GM19467 (cell line): ENCODE measurements around the gene PDCD1LG2.
A peak's percentile ranks its signal among the peaks of the same experiment; 100 is the strongest.
"Not testable (repeated sequence)": the region's sequence is repeated elsewhere in the genome, so short reads cannot be mapped to it uniquely, and the experiment has no call there.

ENCODE experiments used
- ATAC-seq: cut with Tn5 transposase; IDR thresholded peaks from one replicate; pipeline ENCODE4 v1.9.1; 2021; ENCODE audit warnings: mild to moderate bottlenecking, moderate library complexity; ENCODE audit not compliant: unreplicated experiment

The PDCD1LG2 gene

GRCh38 chr9:5493679-5494511 is 16.4 kb upstream of the PDCD1LG2 start:
- ATAC-seq, result peak; percentile 86

- ATAC-seq, result not testable (repeated sequence)
Measured at GRCh38 chr9:5494765-5495164, 15.6 kb upstream of the PDCD1LG2 start.

DNA sequence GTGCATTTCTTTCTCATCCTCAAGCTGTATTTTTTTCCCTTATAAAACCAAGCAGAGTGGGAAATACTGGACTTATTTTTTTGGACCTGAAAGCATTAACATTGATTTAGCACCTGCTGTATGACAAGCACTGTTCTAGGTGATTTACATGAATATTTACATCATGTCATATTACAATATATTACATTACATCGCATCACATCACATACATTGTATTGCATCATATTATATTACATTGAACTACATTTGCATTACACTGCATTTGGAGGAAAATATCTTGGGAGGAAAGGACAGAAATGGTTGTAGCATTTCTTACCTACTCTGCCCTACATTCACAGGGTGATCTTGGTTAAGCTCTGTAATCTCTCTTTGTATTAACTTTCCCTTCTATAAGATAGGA is 11.2 kb upstream of the PDCD1LG2 start:
- no peak for ATAC-seq

- ATAC-seq, result no peak
Measured at GRCh38 chr9:5499889-5500398, 10.4 kb upstream of the PDCD1LG2 start.

DNA sequence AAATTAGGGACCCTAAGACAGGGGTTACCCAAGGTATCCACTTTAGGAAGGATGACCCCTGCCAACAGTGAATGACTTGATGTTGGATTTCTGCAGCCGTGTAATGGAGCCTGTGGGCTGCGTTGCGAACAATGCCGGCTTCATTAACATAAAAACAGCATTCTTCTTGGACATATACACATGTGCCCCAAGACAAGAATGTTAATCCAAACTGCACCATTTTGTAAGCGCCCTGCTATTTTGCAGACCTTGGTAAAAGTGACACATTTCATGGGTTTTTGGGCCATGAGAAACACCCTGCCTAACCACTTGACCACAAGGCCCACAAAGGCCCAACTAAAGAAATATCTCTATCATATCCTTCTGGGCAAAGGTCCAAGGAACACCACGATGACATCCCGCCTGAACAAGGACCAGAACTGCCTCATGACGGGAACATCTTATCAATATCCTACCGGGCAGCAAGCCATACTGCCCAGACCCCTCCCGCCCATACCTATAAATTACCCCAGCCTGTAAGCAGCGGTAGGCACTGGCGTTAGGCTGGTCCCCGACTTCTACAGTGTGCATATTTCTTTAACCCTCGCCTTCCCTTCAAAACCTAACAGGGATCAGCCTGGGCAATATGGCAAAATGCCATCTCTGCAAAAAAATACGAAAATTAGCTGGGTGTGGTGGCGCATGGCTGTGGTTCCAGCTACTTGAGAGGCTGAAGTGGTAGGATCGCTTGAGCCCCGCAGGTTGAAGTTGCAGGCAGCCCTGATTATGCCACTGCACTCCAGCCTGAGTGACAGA is 9.7 kb upstream of the PDCD1LG2 start:
- ATAC-seq, result no peak

DNA sequence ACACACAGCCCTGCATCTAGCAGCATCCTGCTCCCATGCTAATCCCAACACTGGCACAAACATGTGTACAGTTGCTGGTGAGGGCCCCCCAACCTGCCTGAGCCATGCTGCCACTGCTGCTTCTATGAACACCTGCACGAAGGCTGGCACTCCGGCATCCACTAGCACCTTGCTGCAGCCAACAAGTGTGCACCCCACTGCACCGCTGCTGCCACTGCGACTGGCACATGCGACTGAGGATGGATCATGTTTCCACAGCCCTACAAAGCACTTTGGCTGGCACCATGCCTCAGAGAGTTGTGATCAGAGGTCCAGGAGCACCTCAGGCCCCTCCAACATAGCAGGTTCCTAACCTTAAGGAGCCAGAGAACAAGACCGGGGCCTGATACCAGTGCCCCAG is 7.8 kb upstream of the PDCD1LG2 start:
- no peak for ATAC-seq

DNA sequence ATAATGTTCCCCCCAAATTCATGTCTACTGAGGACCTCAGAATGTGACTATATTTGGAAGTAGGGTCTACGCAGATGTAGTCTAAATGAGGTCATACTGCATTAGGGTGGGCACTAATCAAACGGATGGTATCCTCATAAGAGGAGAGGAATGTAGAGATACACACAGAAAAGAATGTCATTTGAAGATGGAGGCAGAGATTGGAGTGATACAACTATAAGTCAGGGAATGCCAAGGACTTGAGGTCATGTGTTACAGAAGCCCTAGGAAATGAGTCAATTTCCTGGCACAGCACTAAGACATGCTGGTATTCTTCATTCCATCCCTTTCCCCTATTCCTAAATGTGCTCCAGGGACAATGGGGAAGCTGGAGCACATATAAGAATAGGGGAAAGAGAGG is 758 bp upstream of the PDCD1LG2 start:
- no peak for ATAC-seq

GRCh38 chr9:5510989-5511388 is 658 bp downstream of the PDCD1LG2 start:
- ATAC-seq, result no peak

- no peak for ATAC-seq
Measured at GRCh38 chr9:5511476-5511875, 1.1 kb downstream of the PDCD1LG2 start.

GRCh38 chr9:5511935-5512580 is 1.7 kb downstream of the PDCD1LG2 start:
- ATAC-seq, result no peak

- no peak for ATAC-seq
Measured at GRCh38 chr9:5512658-5513452, 2.5 kb downstream of the PDCD1LG2 start.

- no peak for ATAC-seq
Measured at GRCh38 chr9:5513966-5514616, 3.8 kb downstream of the PDCD1LG2 start.

- no peak for ATAC-seq
Measured at GRCh38 chr9:5514617-5515260, 4.4 kb downstream of the PDCD1LG2 start.

DNA sequence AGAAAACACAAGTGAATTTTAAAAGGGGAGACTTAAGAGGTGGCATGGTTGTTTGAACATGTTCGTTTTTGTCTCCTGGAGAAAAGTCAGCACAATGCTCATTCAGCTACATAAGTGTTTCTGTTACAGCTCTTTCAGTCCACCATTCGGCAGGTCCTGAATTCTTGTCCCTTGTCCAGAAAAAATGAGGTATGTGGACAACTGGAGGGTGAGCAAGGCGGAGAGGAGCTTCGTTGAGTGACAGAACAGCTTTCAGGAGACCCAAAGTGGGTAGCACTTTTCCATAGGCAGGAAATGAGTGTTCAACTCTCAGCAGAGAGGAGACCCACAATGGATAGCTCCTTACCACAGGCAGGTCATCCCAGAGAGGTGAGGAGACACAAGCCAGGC is 4.9 kb downstream of the PDCD1LG2 start:
- ATAC-seq, result no peak

DNA sequence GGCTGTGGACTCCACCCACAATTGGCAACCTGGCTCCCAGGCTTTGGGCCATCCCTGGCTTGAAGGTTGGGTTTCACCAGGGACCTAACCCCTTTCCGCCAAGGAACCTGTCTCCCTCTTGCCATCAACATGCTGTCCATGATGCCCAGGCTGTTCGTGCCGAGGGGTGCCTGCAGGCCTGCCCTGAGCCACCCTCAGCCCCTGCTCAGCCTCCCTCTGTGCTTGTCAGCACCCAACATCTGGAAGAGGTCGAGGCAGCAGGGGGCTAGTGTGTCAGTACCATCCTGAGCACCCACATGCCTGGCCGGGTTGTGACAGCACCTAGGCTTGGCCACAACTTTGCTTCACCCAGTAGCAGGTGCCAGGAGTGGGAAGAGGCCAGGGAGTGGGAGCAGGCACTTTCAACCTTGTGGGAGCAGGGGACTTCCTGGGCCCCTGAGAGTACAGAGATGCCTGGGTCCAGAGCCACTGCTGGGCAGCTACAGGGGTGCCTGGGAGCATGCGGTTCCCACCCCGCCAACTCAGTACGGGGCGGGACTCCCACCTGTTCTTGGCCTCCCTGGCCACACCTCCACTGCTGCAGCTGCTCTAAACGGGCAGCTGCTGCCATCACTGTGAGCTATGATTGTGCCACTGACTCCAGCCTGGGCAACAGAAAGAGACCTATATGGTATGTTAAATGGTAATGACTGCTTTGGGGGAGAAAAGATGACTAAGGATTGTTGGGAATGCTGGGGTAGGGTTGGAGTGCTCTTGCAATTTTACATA is 6.3 kb downstream of the PDCD1LG2 start:
- ATAC-seq, result no peak

GRCh38 chr9:5518171-5518936 is 8.0 kb downstream of the PDCD1LG2 start:
- ATAC-seq, result no peak

GRCh38 chr9:5518937-5519319 is 8.6 kb downstream of the PDCD1LG2 start:
- ATAC-seq, result no peak

DNA sequence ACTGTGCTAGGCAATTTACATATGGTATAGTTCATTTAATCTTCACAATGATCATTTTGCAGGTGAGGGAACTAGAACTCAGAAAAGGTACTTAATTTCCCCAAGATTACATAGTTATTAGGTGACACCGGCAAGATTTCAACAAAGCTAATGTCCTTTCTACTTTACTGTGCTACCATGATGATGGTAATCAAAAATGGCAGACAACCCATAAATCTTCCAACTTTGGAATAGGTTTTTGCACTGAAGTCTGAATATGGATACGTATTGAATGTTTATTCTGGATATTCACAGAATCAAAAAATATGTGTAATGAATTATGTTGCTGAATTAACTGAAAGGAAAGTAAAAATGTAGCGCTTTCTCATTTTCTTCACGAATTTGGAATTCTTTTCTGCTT is 13.8 kb downstream of the PDCD1LG2 start:
- ATAC-seq, result no peak
